ENCODE measurements around the gene AOPEP.

AOPEP gene

GRCh38 chr9:95079461-95079860, 353.0 kb downstream of the AOPEP start:
- no peaks in the 10 kb centered on the region for H3K36me3 ChIP-seq (ENCODE audit: control insufficient read depth, low read length)
- no peaks in the 10 kb centered on the region for H3K9me3 ChIP-seq (ENCODE audit: control insufficient read depth, insufficient read depth, low read length)
- H3K4me3 ChIP-seq (ENCODE audit: low read length) = no peak overlapping the region
- H3K9me2 ChIP-seq (replicated peaks; ENCODE audit: control insufficient read depth, low read length) = no peaks in the 10 kb centered on the region
- no peak overlapping the region for H3K4me2 ChIP-seq (ENCODE audit: low read length)
- no peak overlapping the region for H3K27ac ChIP-seq (ENCODE audit: low read depth, low read length)
- no peaks in the 10 kb centered on the region for H3K79me2 ChIP-seq (ENCODE audit: control insufficient read depth, low read length)
- no peaks in the 10 kb centered on the region for H3F3A ChIP-seq (ENCODE audit: control insufficient read depth, insufficient read depth)
- H3K27me3 ChIP-seq (ENCODE audit: control insufficient read depth, low read length) = no peaks in the 10 kb centered on the region
- TF ChIP-seq CTCF (IDR thresholded peaks at IDR 0.05; ENCODE audit: low read depth, low read length, poor library complexity, severe bottlenecking) = no peak
- no peak for TF ChIP-seq EZH2phosphoT487 (IDR thresholded peaks at IDR 0.05; ENCODE audit: borderline replicate concordance, low read length)
- no peaks in the 10 kb centered on the region for H3K4me1 ChIP-seq (ENCODE audit: control insufficient read depth, low read length)
- no peaks in the 10 kb centered on the region for H4K20me1 ChIP-seq (ENCODE audit: control insufficient read depth, insufficient read depth, low read depth, low read length)

- Histone ChIP-seq H3F3A (ENCODE audit: control insufficient read depth, insufficient read depth) (no peaks in the 10 kb centered on the region), H3K27me3 (ENCODE audit: control insufficient read depth, low read length) (no peaks in the 10 kb centered on the region), H3K4me1 (ENCODE audit: control insufficient read depth, low read length) (no peaks in the 10 kb centered on the region), H3K27ac (ENCODE audit: low read depth, low read length) (no peak overlapping the region), H3K9me2 (replicated peaks; ENCODE audit: control insufficient read depth, low read length) (no peaks in the 10 kb centered on the region), H3K4me2 (ENCODE audit: low read length) (no peak overlapping the region), H3K36me3 (ENCODE audit: control insufficient read depth, low read length) (no peaks in the 10 kb centered on the region), H3K79me2 (ENCODE audit: control insufficient read depth, low read length) (no peaks in the 10 kb centered on the region), H4K20me1 (ENCODE audit: control insufficient read depth, insufficient read depth, low read depth, low read length) (no peaks in the 10 kb centered on the region), H3K9me3 (ENCODE audit: control insufficient read depth, insufficient read depth, low read length) (no peaks in the 10 kb centered on the region), H3K4me3 (ENCODE audit: low read length) (no peak overlapping the region)
- TF ChIP-seq EZH2phosphoT487 (IDR thresholded peaks at IDR 0.05; ENCODE audit: borderline replicate concordance, low read length) (no peak), CTCF (IDR thresholded peaks at IDR 0.05; ENCODE audit: low read depth, low read length, poor library complexity, severe bottlenecking) (no peak)
Observed at GRCh38 chr9:95080961-95081647, 354.6 kb downstream of the AOPEP start.

DNA sequence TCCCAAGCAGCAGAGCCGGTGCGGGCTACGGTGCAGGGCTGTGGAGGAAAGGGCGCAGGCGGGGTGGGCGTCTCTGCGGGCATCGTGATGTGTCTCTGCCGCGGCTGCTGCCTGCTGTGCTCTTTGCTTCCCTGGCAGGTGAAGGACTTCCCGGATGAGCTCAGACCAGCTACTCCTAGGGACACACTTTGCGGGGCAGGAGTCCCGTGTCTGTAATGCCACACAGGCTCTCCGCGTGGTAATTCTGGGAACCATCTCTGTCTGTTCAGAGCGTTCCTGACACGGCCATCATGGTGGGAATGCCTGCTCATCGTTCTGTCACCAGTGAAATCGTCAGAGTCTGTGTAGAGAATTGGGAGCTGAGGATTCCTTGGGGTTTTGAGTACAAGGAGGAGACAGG, 355.5 kb downstream of the AOPEP start:
- Histone ChIP-seq H3K4me3 (ENCODE audit: low read length) (no peak overlapping the region), H4K20me1 (ENCODE audit: control insufficient read depth, insufficient read depth, low read depth, low read length) (no peaks in the 10 kb centered on the region), H3K4me2 (ENCODE audit: low read length) (no peak overlapping the region), H3F3A (ENCODE audit: control insufficient read depth, insufficient read depth) (no peaks in the 10 kb centered on the region), H3K9me3 (ENCODE audit: control insufficient read depth, insufficient read depth, low read length) (no peaks in the 10 kb centered on the region), H3K36me3 (ENCODE audit: control insufficient read depth, low read length) (no peaks in the 10 kb centered on the region), H3K4me1 (ENCODE audit: control insufficient read depth, low read length) (no peaks in the 10 kb centered on the region), H3K79me2 (ENCODE audit: control insufficient read depth, low read length) (no peaks in the 10 kb centered on the region), H3K27me3 (ENCODE audit: control insufficient read depth, low read length) (no peaks in the 10 kb centered on the region), H3K9me2 (replicated peaks; ENCODE audit: control insufficient read depth, low read length) (no peaks in the 10 kb centered on the region), H3K27ac (ENCODE audit: low read depth, low read length) (no peak overlapping the region)
- TF ChIP-seq EZH2phosphoT487 (IDR thresholded peaks at IDR 0.05; ENCODE audit: borderline replicate concordance, low read length) (no peak), CTCF (IDR thresholded peaks at IDR 0.05; ENCODE audit: low read depth, low read length, poor library complexity, severe bottlenecking) (no peak)

Measured in DOHH2 (cell line).